GM18867 (cell line): ENCODE data around the gene ZNF490.
"Not testable (repeated sequence)": the region's sequence is repeated elsewhere in the genome, so short reads cannot be mapped to it uniquely, and the experiment has no call there.

ENCODE experiments used
- ATAC-seq: cut with Tn5 transposase; IDR thresholded peaks from one replicate; pipeline ENCODE4 v1.9.1; 2021; ENCODE audit warnings: mild to moderate bottlenecking, moderate library complexity; ENCODE audit not compliant: unreplicated experiment

The ZNF490 gene

GRCh38 chr19:12610540-12611360 lies at the start of gene ZNF490, which contains the start of gene ZNF791:
Gene ZNF490, minus strand, starts transcription at chr19:12610813. Its CDS starts 133 bp downstream, at chr19:12610680.
Gene ZNF791, plus strand, starts transcription at chr19:12610920. Its CDS starts 160 bp downstream, at chr19:12611080.
- peak; percentile 72 for ATAC-seq

DNA sequence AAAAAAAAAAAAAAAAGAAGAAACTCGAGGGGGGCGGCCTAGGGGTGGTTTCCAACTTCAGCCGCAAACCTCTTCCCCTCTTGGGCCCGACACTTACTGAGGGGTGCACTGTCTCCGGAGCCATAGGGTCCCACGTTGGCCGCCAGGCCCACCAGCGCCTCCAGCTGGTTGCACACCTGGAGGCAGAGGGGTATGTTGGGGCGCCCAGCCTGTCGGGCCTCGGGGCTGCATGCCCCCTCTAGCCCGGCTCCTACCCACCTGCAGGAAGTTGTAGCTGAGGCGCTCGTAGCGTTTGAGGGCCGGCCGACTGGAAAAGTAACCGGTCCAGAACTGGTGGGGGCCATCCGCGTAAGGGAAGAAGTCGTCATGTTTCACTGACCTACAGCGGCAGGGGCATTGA lies 47.4 kb upstream of the ZNF490 start:
- ATAC-seq = no peak

DNA sequence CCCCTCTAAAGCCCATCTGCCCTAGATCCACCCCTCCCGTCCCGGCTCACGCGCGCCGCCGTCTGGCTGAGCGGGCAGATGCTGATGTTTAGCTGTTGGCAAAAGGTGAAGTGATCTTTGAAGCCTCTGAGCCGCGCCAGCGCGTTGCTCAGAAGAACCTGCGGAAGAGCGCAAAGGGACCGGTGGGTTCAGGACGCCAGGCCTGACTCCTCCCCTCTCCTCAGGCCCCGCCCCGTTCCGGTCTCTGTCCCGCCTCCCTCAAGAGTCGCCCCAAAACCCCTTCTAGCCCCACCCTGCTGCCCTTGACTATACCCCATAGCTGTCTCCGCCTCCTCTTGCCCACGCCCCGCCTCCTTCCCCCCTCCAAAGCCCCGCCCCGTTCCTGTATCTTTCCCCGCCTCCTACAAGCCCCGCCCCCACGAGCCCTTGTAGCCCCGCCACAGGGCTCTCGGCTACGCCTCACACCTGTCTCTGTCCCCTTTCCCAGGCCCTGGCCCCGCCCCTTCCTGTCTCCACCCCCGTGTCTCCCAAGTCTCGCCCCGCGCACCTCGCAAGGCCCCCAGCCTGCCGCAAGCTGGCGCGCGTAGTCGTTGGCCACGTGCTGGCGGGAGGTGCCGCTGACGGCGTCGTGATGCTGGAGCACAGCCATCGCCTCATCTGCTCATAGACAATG lies 46.4 kb upstream of the ZNF490 start:
- ATAC-seq = no peak

- no peak for ATAC-seq
These were observed 44.9 kb upstream of the ZNF490 start for GRCh38 chr19:12655546-12655945.

- no peak for ATAC-seq
These were observed 41.6 kb upstream of the ZNF490 start for GRCh38 chr19:12652219-12652618.

GRCh38 chr19:12649941-12650340 lies 39.3 kb upstream of the ZNF490 start:
- no peak for ATAC-seq

- no peak for ATAC-seq
These were observed 37.5 kb upstream of the ZNF490 start for GRCh38 chr19:12648088-12648487.

- ATAC-seq = no peak
These were observed 37.0 kb upstream of the ZNF490 start for GRCh38 chr19:12647490-12648071.

DNA sequence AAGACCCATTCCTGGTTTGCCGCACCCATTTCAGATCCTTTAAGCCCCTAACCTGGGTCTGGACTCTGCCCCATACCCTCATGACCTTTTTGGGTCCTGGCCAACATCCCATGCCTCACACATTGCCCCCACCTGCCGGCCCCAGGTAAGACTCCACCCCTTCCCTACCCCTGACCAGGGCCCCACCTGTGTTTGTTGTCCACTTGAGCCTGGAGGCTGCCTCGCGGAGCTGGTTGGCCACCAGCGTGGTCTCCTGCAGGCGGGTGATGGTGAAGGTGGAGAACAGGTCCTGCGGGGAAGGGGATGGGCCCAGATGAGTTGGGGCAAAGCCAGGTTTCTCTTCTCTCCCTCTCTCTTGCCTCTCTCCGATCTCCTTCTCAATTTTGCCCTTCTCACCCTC lies 36.4 kb upstream of the ZNF490 start:
- no peak for ATAC-seq

DNA sequence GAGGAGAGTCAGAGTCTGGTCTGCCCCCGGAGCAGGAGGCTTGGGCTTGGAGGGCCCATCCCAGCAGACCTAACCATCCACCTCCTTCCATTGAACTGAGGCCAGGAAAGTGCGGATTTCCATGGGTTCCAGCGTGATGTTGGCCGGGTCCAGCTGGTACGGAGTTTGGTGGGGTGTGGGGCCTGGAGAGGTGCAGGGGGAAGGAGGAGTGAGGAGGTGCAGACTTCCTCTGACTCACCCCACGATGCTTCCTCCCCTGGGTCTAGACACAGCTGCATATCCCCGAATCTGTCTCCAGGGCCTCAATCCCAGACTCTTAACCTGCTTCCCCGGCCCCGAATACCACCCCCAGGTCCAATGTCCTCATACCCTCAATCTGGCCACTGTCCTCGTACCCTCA lies 35.9 kb upstream of the ZNF490 start:
- no peak for ATAC-seq

GRCh38 chr19:12643716-12644115 lies 33.1 kb upstream of the ZNF490 start:
- not testable (repeated sequence) for ATAC-seq

DNA sequence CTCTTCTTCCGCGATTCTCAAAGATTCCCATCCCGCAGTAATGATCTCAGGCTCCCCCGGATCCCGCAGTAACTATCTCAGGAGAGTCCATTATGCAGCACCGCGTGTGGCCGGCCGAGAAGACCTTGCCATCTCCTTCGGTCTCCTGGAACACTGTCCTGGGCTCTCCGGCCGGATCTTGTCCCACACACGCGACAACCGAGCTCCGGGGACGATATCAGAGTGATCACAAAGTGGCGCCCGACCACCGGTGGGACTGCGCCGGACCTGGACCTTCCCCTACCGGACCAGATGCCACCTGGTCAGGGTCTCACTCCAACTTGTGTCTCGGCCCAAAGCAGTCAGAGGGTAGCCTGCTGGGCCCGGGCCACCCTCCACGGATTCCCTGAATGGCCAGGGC lies 31.9 kb upstream of the ZNF490 start:
- no peak for ATAC-seq

- no peak for ATAC-seq
These were observed 30.8 kb upstream of the ZNF490 start for GRCh38 chr19:12641456-12641855.

DNA sequence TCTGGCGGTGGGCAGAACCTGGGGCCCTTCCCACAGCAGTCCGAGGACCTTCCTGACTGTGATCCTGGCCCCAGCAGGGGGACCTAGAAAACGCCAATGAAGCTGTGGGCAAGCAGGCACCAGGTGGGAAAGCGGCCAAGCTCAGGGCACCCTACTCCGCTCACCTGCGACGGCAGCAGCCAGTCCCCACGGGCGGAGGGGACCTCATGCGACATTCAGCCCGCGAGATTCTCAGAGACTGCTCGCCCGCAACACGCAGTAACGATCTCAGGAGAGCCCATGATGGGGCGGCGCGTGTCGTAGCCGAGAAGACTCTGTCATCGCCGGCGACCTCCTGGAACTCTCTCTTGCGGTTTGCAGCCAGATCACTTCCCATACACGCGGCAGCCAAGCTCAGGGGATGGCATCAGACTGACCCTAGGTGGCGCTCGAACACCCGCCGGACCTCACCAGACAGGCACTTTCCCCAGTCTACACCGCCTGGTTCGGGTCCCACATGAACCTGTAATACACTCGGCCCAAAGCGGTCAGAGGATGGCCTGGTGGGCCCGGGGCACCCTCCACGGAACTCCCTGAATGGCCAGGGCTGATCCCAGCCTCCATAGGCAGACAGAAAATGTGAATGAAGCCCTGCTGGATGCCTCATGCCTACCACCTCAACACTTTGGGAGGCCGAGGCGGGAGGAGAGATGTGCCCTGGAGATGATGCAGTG lies 29.4 kb upstream of the ZNF490 start:
- no peak for ATAC-seq

DNA sequence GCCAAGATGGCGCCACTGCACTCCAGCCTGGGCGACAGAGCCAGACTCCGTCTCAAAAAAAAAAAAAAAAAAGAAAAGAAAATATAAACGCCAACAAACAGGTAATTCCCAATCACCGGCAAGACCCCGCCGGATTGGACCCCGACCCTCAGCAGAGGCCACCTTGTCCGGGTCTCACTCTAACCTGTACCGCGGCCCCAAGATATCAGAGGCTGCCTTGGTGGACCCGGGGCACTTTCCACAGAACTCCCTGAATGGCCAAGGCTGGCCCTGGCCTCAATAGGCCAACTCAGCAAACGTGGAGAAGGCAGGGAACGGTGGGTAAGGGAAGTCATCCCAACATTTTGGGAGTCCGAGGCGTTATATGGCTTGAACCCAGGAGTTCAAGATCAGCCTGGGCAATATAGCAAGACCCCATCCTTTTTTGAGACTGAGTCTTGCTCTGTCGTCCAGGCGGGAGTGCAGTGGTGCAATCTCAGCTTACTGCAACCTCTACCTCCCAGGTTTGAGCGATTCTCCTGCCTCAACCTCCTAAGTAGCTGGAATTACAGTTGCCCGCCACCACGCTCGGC lies 28.1 kb upstream of the ZNF490 start:
- no peak for ATAC-seq

DNA sequence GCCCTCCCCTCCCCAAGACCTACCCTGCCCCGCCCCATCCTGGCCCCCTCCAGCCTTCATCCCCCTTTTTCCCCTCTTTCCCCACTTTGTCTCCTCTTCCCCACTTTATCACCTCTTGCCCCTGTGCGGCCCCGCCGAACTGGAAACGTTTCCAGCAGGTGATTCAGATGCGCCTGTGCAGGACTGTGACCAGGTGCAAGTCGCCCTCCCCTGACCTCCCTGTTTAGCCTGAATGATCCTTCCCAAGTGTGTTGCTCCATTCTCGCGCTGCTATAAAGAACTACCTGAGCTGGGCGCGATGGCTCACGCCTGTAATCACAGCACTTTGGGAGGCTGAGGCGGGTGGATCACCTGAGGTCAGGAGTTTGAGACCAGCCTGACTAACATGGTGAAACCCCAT lies 26.0 kb upstream of the ZNF490 start:
- no peak for ATAC-seq

DNA sequence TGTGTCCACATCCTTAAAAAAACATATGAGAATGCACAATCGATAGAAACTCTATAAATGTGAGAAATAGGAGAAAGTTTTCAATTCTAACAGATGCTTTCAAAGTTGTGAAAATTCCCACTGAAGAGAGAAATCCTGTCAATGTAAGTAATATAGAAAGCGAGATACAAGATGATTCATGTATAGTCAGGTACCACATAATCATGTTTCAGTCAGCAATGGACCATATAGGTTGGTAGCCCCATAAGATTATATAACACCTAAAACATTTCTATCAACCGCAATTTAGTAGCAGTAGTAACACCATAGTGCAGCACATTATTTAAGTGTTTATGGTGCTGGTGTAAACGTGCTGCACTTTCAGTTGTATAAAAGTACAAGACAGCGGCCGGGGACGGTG lies 18.6 kb upstream of the ZNF490 start:
- no peak for ATAC-seq

- ATAC-seq = no peak
These were observed 17.7 kb upstream of the ZNF490 start for GRCh38 chr19:12628040-12629022.

- ATAC-seq = no peak
These were observed 16.3 kb upstream of the ZNF490 start for GRCh38 chr19:12626958-12627357.
